ENCODE results near the gene INO80B.

DNA sequence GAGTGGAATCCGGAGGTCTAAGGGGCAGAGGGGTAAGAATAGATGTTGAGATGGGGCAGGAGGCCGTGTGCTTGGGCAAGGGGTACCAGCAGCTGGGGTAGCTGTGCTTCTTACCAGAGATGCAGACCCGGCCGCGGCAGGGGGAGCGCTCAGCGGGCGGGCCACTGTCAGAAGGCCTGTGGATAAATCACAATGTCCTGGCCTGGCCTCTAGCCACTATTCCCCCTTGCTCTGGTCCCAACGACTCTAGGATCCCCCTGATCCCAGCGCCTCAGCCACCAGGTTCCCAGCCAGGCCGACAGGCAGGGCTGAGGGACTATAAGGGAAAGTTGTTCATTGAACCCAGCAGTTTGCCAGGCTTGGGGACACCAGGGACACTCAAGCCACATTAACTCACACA lies 24.4 kb upstream of the INO80B start:
- TF ChIP-seq, protein P1, sequence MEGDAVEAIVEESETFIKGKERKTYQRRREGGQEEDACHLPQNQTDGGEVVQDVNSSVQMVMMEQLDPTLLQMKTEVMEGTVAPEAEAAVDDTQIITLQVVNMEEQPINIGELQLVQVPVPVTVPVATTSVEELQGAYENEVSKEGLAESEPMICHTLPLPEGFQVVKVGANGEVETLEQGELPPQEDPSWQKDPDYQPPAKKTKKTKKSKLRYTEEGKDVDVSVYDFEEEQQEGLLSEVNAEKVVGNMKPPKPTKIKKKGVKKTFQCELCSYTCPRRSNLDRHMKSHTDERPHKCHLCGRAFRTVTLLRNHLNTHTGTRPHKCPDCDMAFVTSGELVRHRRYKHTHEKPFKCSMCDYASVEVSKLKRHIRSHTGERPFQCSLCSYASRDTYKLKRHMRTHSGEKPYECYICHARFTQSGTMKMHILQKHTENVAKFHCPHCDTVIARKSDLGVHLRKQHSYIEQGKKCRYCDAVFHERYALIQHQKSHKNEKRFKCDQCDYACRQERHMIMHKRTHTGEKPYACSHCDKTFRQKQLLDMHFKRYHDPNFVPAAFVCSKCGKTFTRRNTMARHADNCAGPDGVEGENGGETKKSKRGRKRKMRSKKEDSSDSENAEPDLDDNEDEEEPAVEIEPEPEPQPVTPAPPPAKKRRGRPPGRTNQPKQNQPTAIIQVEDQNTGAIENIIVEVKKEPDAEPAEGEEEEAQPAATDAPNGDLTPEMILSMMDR (IDR thresholded peaks at IDR 0.05): no peak
- TF ChIP-seq POLR2A (IDR thresholded peaks at IDR 0.05): no peak
